ENCODE results near the gene NUP210.

The NUP210 gene

DNA sequence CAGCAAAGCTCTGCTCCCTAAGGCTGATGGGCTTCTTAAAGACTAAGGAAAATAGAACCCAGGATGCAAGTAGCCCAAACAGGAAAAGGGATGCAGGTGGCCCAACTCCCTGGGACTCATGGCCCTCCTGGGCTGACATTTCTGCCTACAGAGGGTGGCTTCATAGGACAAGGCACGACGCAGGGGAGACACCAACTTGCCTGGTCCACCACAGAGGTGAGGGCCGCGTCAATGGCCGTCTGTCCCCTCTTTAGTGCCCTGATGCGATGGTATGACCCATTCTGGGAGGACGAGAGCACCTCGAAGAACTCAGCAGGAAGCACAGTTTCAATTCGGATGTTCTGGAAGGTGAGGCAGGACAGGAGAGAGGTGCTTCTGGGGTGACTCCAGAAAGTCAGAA, 44.0 kb downstream of the NUP210 start:
- no peak overlapping the region for H3K27ac ChIP-seq (ENCODE audit: insufficient read depth, low read length, poor library complexity, severe bottlenecking)
- peaks cover 96% of the 10 kb centered on the region for H3K36me3 ChIP-seq (ENCODE audit: control insufficient read depth, insufficient read depth, low read length)

DNA sequence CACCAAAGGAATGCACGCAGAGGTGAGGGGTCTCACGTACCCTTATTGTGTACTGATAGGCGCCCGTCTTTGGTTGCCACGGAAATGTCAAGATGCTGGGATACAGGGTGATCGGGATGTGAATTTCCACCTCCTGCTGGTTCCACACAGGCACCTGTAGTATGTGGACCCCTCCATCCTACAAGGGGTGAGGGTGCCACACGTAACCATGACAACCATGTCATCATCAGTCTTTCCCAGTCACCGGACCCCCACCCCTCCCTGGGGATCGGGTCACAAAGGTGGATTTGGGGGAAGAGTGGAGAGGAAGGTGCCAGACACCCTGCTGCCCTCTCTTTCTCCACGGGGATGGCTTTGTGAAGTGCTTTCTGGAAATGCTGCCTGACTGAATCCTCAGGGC, 44.7 kb downstream of the NUP210 start:
- no peaks in the 10 kb centered on the region for H3K9me3 ChIP-seq (ENCODE audit: control insufficient read depth, low read length)
- no peaks in the 10 kb centered on the region for H3K4me1 ChIP-seq (ENCODE audit: control insufficient read depth, insufficient read depth, low read length, poor library complexity, severe bottlenecking)
- DNase-seq: no peak
- peaks cover 97% of the 10 kb centered on the region for H3K36me3 ChIP-seq (ENCODE audit: control insufficient read depth, insufficient read depth, low read length)
- H3K27me3 ChIP-seq (replicated peaks; ENCODE audit: control insufficient read depth, insufficient read depth, low read length, poor library complexity, severe bottlenecking): no peaks in the 10 kb centered on the region
- no peak overlapping the region for H3K4me3 ChIP-seq (ENCODE audit: insufficient read depth, low read depth, low read length, poor library complexity, severe bottlenecking)
- no peak overlapping the region for H3K27ac ChIP-seq (ENCODE audit: insufficient read depth, low read length, poor library complexity, severe bottlenecking)

More for the DNA sequence above, 44.0 kb downstream of the NUP210 start:
- Histone ChIP-seq H3K4me1 (ENCODE audit: control insufficient read depth, insufficient read depth, low read length, poor library complexity, severe bottlenecking) (no peaks in the 10 kb centered on the region), H3K4me3 (ENCODE audit: insufficient read depth, low read depth, low read length, poor library complexity, severe bottlenecking) (no peak overlapping the region), H3K27me3 (replicated peaks; ENCODE audit: control insufficient read depth, insufficient read depth, low read length, poor library complexity, severe bottlenecking) (no peaks in the 10 kb centered on the region), H3K9me3 (ENCODE audit: control insufficient read depth, low read length) (no peaks in the 10 kb centered on the region)
- no peak for DNase-seq

DNA sequence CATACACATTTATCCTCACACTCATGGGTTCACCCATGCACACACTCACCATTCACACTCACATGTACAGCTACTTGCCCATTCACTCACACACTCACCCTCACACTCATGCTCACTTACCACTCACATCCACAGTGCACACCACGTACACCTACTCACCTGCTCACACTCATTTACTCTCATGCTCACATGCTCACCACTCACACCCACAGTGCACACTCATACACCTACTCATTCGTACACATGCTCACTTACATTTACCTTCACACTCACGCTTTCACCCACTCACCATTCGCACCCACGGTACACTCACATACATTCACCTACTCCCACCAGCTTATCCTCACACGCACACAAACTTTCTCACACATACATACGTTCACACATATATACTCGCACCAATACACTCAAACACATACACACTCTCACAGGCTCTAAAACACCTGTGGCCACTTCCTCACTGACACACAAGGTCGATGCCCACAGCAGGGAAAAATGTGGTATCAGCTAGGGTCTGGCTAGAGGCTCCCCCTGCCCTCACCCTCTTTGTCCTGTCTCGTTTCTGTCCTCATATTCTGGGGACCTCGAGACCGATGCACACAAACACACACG, 46.0 kb downstream of the NUP210 start:
- Histone ChIP-seq H3K9me3 (ENCODE audit: control insufficient read depth, low read length) (no peaks in the 10 kb centered on the region), H3K4me3 (ENCODE audit: insufficient read depth, low read depth, low read length, poor library complexity, severe bottlenecking) (no peak overlapping the region), H3K36me3 (ENCODE audit: control insufficient read depth, insufficient read depth, low read length) (peaks cover 96% of the 10 kb centered on the region), H3K27me3 (replicated peaks; ENCODE audit: control insufficient read depth, insufficient read depth, low read length, poor library complexity, severe bottlenecking) (no peaks in the 10 kb centered on the region), H3K4me1 (ENCODE audit: control insufficient read depth, insufficient read depth, low read length, poor library complexity, severe bottlenecking) (no peaks in the 10 kb centered on the region), H3K27ac (ENCODE audit: insufficient read depth, low read length, poor library complexity, severe bottlenecking) (no peak overlapping the region)
- DNase-seq: no peak

DNA sequence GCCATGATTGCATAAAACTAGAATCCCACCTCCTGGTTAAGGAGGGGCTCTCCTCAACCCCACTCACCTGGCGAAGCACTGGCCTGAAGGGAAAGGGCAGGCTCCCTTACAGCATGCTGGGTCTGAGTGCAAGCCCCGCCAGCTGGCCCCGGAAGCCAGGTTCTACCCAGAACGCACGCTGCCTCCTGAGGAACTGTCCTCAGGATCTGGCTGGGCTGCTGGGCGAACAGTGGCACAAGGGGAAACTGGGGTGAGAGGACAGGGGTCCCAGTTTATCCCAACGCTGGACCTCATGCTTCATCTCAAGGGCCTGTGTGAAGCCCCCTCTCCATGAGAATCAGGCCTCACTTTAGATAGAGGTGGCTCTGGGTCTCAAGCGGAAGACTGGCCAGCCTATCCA, 47.5 kb downstream of the NUP210 start:
- H3K27me3 ChIP-seq (replicated peaks; ENCODE audit: control insufficient read depth, insufficient read depth, low read length, poor library complexity, severe bottlenecking): no peaks in the 10 kb centered on the region
- H3K27ac ChIP-seq (ENCODE audit: insufficient read depth, low read length, poor library complexity, severe bottlenecking): no peak overlapping the region
- peaks cover 93% of the 10 kb centered on the region for H3K36me3 ChIP-seq (ENCODE audit: control insufficient read depth, insufficient read depth, low read length)
- no peak for DNase-seq
- H3K4me3 ChIP-seq (ENCODE audit: insufficient read depth, low read depth, low read length, poor library complexity, severe bottlenecking): no peak overlapping the region
- H3K9me3 ChIP-seq (ENCODE audit: control insufficient read depth, low read length): no peaks in the 10 kb centered on the region
- no peaks in the 10 kb centered on the region for H3K4me1 ChIP-seq (ENCODE audit: control insufficient read depth, insufficient read depth, low read length, poor library complexity, severe bottlenecking)

DNA sequence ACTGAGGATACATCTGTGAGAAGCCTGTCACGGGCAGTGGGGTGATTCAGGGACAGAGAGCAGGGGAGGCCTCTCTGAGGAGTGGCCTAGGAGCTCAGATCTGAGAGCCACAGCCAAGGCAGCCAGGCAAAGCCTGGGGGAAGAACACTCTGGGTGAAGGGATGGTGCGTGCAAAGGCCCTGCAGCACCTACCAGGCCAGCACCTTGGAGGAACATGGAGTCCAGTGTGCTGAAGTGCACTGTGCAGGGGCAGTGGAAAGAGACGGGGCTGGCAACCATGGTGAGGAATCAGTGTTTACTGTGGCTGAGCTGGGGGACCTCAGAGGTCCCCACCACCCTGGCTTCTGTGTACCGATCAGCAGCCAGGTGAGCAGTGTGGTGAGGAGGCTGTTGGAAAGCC, 48.0 kb downstream of the NUP210 start:
- H3K36me3 ChIP-seq (ENCODE audit: control insufficient read depth, insufficient read depth, low read length): peaks cover 94% of the 10 kb centered on the region
- H3K27ac ChIP-seq (ENCODE audit: insufficient read depth, low read length, poor library complexity, severe bottlenecking): no peak overlapping the region
- no peak overlapping the region for H3K4me3 ChIP-seq (ENCODE audit: insufficient read depth, low read depth, low read length, poor library complexity, severe bottlenecking)
- DNase-seq: no peak
- no peaks in the 10 kb centered on the region for H3K27me3 ChIP-seq (replicated peaks; ENCODE audit: control insufficient read depth, insufficient read depth, low read length, poor library complexity, severe bottlenecking)
- no peaks in the 10 kb centered on the region for H3K4me1 ChIP-seq (ENCODE audit: control insufficient read depth, insufficient read depth, low read length, poor library complexity, severe bottlenecking)
- no peaks in the 10 kb centered on the region for H3K9me3 ChIP-seq (ENCODE audit: control insufficient read depth, low read length)

DNA sequence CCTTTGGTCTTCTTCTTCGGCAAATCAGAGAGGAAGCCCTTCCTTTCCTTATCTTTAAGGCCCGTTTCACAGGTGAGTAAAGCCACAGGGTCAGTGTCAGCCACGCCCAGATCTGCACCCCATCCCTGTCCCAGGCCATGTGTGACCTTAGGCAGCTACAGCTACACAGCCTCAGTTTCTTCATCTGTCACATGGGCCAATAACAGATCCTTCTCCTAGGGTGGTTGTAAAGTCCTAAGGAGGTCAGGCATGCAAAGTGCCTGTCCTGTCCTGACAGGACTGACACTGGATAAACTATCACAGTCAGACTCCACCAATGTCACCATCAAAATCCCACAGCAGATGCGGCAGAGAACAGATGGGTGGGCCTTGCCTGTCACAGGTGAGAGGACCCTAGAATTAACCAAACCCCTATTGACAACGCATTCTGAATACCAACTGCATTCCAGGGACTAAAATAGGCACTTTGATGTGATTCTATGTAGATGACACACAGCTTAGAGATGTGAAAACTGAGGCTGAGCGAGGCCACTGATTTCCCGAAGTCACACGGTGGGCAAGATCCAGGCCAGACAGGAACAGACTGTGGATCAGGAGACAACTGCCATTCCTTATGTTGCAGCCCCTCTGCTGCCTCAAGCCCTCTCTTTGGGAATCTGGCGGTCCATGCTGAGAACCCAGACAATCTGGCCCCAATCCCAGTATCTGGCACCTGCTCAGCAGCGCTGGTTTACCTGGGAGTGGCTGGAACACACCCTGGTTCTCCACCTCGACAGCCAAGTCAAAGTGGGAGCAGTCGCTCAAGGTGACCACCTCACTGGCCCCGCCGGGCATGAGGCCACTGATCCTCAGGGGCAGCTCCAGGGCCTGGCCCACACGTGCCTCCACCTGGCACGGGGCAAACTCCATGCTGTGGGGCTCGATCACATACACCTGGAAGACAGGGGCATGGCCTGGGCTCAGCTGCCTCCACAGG, 48.7 kb downstream of the NUP210 start:
- no peak overlapping the region for H3K4me3 ChIP-seq (ENCODE audit: insufficient read depth, low read depth, low read length, poor library complexity, severe bottlenecking)
- peaks cover 88% of the 10 kb centered on the region for H3K36me3 ChIP-seq (ENCODE audit: control insufficient read depth, insufficient read depth, low read length)
- no peak for DNase-seq
- no peak overlapping the region for H3K27ac ChIP-seq (ENCODE audit: insufficient read depth, low read length, poor library complexity, severe bottlenecking)
- no peaks in the 10 kb centered on the region for H3K9me3 ChIP-seq (ENCODE audit: control insufficient read depth, low read length)
- no peaks in the 10 kb centered on the region for H3K27me3 ChIP-seq (replicated peaks; ENCODE audit: control insufficient read depth, insufficient read depth, low read length, poor library complexity, severe bottlenecking)
- H3K4me1 ChIP-seq (ENCODE audit: control insufficient read depth, insufficient read depth, low read length, poor library complexity, severe bottlenecking): no peaks in the 10 kb centered on the region

DNA sequence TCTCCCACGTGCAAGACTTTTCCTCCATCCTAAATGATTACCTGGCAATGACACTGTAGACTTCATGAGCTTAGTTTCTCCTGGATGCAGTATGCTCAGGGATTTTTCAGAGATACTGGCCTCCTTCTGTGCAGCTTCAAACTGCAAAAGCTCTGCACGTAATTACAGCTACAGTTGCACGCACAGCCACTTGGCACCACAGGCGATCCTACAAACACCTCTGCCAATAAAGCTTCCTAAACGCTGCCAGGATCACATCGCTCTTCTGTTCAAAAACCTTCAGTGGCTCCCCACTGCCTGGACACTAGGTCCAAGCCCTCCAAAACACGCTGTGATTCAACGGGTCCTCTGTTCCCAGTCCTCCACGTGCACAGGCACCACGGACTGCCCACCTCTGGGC, 49.5 kb downstream of the NUP210 start:
- H3K4me3 ChIP-seq (ENCODE audit: insufficient read depth, low read depth, low read length, poor library complexity, severe bottlenecking): no peak overlapping the region
- peaks cover 87% of the 10 kb centered on the region for H3K36me3 ChIP-seq (ENCODE audit: control insufficient read depth, insufficient read depth, low read length)
- DNase-seq: no peak
- no peaks in the 10 kb centered on the region for H3K27me3 ChIP-seq (replicated peaks; ENCODE audit: control insufficient read depth, insufficient read depth, low read length, poor library complexity, severe bottlenecking)
- no peak overlapping the region for H3K27ac ChIP-seq (ENCODE audit: insufficient read depth, low read length, poor library complexity, severe bottlenecking)
- H3K4me1 ChIP-seq (ENCODE audit: control insufficient read depth, insufficient read depth, low read length, poor library complexity, severe bottlenecking): no peaks in the 10 kb centered on the region
- no peaks in the 10 kb centered on the region for H3K9me3 ChIP-seq (ENCODE audit: control insufficient read depth, low read length)

DNA sequence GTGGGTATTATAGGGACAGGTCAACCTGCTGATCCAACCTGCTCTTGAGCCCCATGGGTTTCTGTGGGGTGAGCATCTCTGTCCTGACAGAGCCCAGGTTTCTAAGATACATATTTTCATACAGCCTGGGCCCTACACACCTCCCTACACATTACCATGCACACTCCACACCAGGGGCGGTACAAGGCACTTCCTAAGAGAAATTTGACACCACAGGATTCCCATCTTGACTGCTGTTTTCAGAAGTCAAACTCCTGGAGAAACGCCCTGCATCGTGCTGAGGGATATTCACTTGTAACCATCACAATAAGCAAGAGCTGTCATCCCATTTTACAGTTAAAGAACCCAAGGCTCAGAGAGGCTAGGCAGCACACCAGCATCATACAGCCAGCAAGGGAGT, 50.1 kb downstream of the NUP210 start:
- no peak overlapping the region for H3K4me3 ChIP-seq (ENCODE audit: insufficient read depth, low read depth, low read length, poor library complexity, severe bottlenecking)
- H3K27ac ChIP-seq (ENCODE audit: insufficient read depth, low read length, poor library complexity, severe bottlenecking): no peak overlapping the region
- DNase-seq: no peak
- no peaks in the 10 kb centered on the region for H3K4me1 ChIP-seq (ENCODE audit: control insufficient read depth, insufficient read depth, low read length, poor library complexity, severe bottlenecking)
- peaks cover 86% of the 10 kb centered on the region for H3K36me3 ChIP-seq (ENCODE audit: control insufficient read depth, insufficient read depth, low read length)
- H3K27me3 ChIP-seq (replicated peaks; ENCODE audit: control insufficient read depth, insufficient read depth, low read length, poor library complexity, severe bottlenecking): no peaks in the 10 kb centered on the region
- no peaks in the 10 kb centered on the region for H3K9me3 ChIP-seq (ENCODE audit: control insufficient read depth, low read length)

DNA sequence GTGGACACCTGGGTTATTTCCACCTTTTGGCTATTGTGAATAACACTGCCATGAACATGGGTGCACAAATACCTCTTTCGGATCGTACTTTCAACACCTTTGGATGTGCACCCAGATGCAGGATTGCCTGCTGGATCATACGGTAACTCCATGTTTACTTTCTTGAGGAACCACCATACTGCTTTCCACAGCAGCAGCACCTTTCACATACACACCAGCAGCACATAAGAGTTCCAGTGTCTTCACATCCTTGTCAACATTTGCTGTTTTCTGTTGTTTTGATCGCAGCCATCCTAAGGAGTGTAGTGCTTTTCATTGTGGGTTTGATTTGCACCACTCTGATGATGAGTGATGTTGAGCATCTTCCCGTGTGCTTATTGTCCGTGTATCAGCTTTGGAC, 51.3 kb downstream of the NUP210 start:
- no peaks in the 10 kb centered on the region for H3K27me3 ChIP-seq (replicated peaks; ENCODE audit: control insufficient read depth, insufficient read depth, low read length, poor library complexity, severe bottlenecking)
- DNase-seq: no peak
- no peak overlapping the region for H3K27ac ChIP-seq (ENCODE audit: insufficient read depth, low read length, poor library complexity, severe bottlenecking)
- peaks cover 86% of the 10 kb centered on the region for H3K36me3 ChIP-seq (ENCODE audit: control insufficient read depth, insufficient read depth, low read length)
- no peaks in the 10 kb centered on the region for H3K9me3 ChIP-seq (ENCODE audit: control insufficient read depth, low read length)
- no peak overlapping the region for H3K4me3 ChIP-seq (ENCODE audit: insufficient read depth, low read depth, low read length, poor library complexity, severe bottlenecking)
- no peaks in the 10 kb centered on the region for H3K4me1 ChIP-seq (ENCODE audit: control insufficient read depth, insufficient read depth, low read length, poor library complexity, severe bottlenecking)

DNA sequence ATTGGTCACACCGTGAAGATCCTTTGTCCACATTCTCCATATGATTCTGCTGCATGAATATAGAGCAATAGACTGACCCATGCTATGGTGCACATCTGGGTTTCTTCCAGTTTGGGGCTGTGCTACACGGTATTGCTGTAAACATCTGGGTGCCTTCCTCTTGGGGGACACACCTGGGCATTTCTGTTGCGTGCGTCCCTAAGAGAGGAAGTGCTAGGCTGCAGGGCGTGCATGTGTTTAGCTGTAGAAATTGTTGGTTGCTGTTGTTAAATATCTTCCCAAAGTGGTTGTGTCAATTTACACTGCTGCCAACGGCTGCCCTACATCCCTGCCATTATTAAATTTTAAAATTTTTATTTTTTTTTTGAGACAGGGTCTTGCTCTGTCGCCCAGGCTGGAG, 52.4 kb downstream of the NUP210 start:
- no peak for DNase-seq
- Histone ChIP-seq H3K27ac (ENCODE audit: insufficient read depth, low read length, poor library complexity, severe bottlenecking) (no peak overlapping the region), H3K27me3 (replicated peaks; ENCODE audit: control insufficient read depth, insufficient read depth, low read length, poor library complexity, severe bottlenecking) (no peaks in the 10 kb centered on the region), H3K4me1 (ENCODE audit: control insufficient read depth, insufficient read depth, low read length, poor library complexity, severe bottlenecking) (no peaks in the 10 kb centered on the region), H3K9me3 (ENCODE audit: control insufficient read depth, low read length) (no peaks in the 10 kb centered on the region), H3K4me3 (ENCODE audit: insufficient read depth, low read depth, low read length, poor library complexity, severe bottlenecking) (no peak overlapping the region), H3K36me3 (ENCODE audit: control insufficient read depth, insufficient read depth, low read length) (peaks cover 86% of the 10 kb centered on the region)
